Measurements from ENCODE around the gene C2CD3. TPM values are rescaled to one million over a fixed set of nuclear protein-coding genes. Genes with fewer than 3 reads are reported as not detected.

The C2CD3 gene
- polyA plus RNA-seq, 1 experiment, result 8.7 TPM

DNA sequence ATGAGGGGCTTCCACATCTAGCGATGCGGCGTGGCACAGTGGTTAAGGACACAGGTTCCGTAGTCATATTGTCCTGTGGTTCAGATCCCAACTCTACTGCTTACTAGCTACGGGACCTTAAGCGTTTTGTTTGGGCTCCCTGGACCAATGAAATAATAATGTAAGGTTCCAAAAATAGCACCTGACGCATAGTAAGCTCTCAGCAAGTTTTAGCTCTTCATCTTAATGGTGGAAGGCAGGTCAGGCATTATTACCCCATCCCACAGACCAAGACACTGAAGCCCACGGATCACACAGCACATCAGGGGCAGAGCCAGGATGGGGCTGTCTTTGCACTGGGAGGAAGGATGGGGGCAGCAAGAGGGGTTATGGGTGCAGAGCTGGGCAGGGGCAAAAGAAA lies 206.9 kb downstream of the C2CD3 start:
- ChIA-PET POLR2A (no interaction called here), CTCF (interaction anchor here (0.6 to 2.2 kb wide), 22 partner anchors 9 to 489 kb away, joined by 3 to 12 read pairs (median 4); partner anchors contain the start of genes PPME1 and UCP2)
- Histone ChIP-seq H3K4me3 (ENCODE audit: low read depth, low read length) (no peak overlapping the region), H3K27me3 (ENCODE audit: control insufficient read depth, insufficient read depth, low read length) (peaks cover 8% of the 10 kb centered on the region), H3K9me3 (ENCODE audit: control insufficient read depth, insufficient read depth, low read length) (no peaks in the 10 kb centered on the region), H3K27ac (ENCODE audit: low read depth, low read length) (no peak overlapping the region)
- TF ChIP-seq, protein P1, sequence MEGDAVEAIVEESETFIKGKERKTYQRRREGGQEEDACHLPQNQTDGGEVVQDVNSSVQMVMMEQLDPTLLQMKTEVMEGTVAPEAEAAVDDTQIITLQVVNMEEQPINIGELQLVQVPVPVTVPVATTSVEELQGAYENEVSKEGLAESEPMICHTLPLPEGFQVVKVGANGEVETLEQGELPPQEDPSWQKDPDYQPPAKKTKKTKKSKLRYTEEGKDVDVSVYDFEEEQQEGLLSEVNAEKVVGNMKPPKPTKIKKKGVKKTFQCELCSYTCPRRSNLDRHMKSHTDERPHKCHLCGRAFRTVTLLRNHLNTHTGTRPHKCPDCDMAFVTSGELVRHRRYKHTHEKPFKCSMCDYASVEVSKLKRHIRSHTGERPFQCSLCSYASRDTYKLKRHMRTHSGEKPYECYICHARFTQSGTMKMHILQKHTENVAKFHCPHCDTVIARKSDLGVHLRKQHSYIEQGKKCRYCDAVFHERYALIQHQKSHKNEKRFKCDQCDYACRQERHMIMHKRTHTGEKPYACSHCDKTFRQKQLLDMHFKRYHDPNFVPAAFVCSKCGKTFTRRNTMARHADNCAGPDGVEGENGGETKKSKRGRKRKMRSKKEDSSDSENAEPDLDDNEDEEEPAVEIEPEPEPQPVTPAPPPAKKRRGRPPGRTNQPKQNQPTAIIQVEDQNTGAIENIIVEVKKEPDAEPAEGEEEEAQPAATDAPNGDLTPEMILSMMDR (IDR thresholded peaks at IDR 0.05; ENCODE audit: low read depth, low read length), result no peak
- DNase-seq (ENCODE audit: low read depth, low spot score), result no peak

Small RNA genes lying within 50 kb of the gene (small RNA-seq; reads per million reads assigned to genes)
- not detected for gene AP002392.1 (ENCODE audit: insufficient read length, low read depth)

Other genes with a start within 250 kb of the C2CD3 start
- 0.11 and 0.17 TPM in 2 replicates for gene DNAJB13, start 220.0 kb downstream of the C2CD3 start, polyA plus RNA-seq (2011; rRNA removed)
- gene UCP2, start 188.2 kb downstream of the C2CD3 start, polyA plus RNA-seq (2011; rRNA removed), result 4.7 and 5.9 TPM in 2 replicates
- 0.41 and 0.53 TPM in 2 replicates for gene UCP3, start 161.9 kb downstream of the C2CD3 start, polyA plus RNA-seq (2011; rRNA removed)
- gene PPME1, start 287 bp upstream of the C2CD3 start, polyA plus RNA-seq (2011; rRNA removed), result 57.2 and 59.6 TPM in 2 replicates
- 8.5 and 10.7 TPM in 2 replicates for gene P4HA3, start 140.6 kb upstream of the C2CD3 start, polyA plus RNA-seq (2011; rRNA removed)
- 1.7 and 2.6 TPM in 2 replicates for gene PGM2L1, start 227.4 kb upstream of the C2CD3 start, polyA plus RNA-seq (2011; rRNA removed)